Panc1 (cell line): ENCODE measurements around the gene ADIG. TPM values are rescaled to one million over a fixed set of nuclear protein-coding genes. Genes with fewer than 3 reads are reported as not detected.

Experiments used
- ATAC-seq: fragments of 200-7000 bp; cut with Tn5 transposase; 2 replicates; pipeline ENCODE4 v1.9.1; 2020; ENCODE audit warnings: mild to moderate bottlenecking, moderate library complexity
- BruUV-seq: library from RNA; stranded (reverse); fragments of 400-500 nt; replicated peaks from 2 replicates; lab custom pipeline; 2021; lab: Mats Ljungman, UMichigan
- CTCF ChIA-PET: fragments of 300-600 bp; sonication (Branson Sonifier 250); formaldehyde crosslinking; loops from one replicate; lab custom pipeline; 2022; ENCODE audit warnings: antibody characterized with exemption; lab: Charles Lee
- POLR2A ChIA-PET: fragments of 300-600 bp; sonication (Branson Sonifier 250); formaldehyde crosslinking; loops from one replicate; lab custom pipeline; 2022; ENCODE audit warnings: antibody characterized with exemption; lab: Charles Lee
- DNase-seq: peaks from one replicate; pipeline ENCODE4 v3.0.0-alpha.2; 2010; ENCODE audit warnings: low read depth, low spot score
- H3K27ac ChIP-seq: 2 replicates; pipeline ENCODE4 v1.5.1; 2011; ENCODE audit warnings: mild to moderate bottlenecking, low read length, inconsistent platforms
- H3K27me3 ChIP-seq: fragments of 200-500 bp; sonication (Bioruptor generic); 2 replicates; pipeline ENCODE4 v1.6.0; 2014; ENCODE audit warnings: low read length, inconsistent platforms; ENCODE audit not compliant: control insufficient read depth, insufficient read depth
- H3K36me3 ChIP-seq: fragments of 200-500 bp; sonication (Bioruptor generic); 2 replicates; pipeline ENCODE4 v1.5.1; 2014; ENCODE audit warnings: inconsistent platforms, mild to moderate bottlenecking, low read length, moderate library complexity; ENCODE audit not compliant: control insufficient read depth, insufficient read depth
- H3K4me1 ChIP-seq: 2 replicates; pipeline ENCODE4 v1.5.1; 2011; ENCODE audit warnings: inconsistent platforms, mild to moderate bottlenecking, low read length, moderate library complexity; ENCODE audit not compliant: control insufficient read depth, insufficient read depth
- H3K4me3 ChIP-seq, 2 experiments: 2 replicates each; pipeline ENCODE4 v1.5.1; 2011 to 2012; ENCODE audit warnings: low read depth in 2 of 2, low read length in 2 of 2, mild to moderate bottlenecking in 2 of 2, inconsistent platforms in 1 of 2, moderate library complexity in 1 of 2
- H3K9me3 ChIP-seq: fragments of 200-500 bp; sonication (Bioruptor generic); 2 replicates; pipeline ENCODE4 v1.5.1; 2014; ENCODE audit warnings: low read depth, mild to moderate bottlenecking, inconsistent platforms, low read length, moderate library complexity; ENCODE audit not compliant: control insufficient read depth, insufficient read depth
- POLR2AphosphoS5 ChIP-seq: IDR thresholded peaks from 2 replicates; pipeline ENCODE4 v1.6.1; 2012; ENCODE audit warnings: mild to moderate bottlenecking, low read depth, low read length, moderate library complexity
- SIN3A ChIP-seq: IDR thresholded peaks from 2 replicates; pipeline ENCODE4 v1.6.1; 2012; ENCODE audit warnings: low read depth, mild to moderate bottlenecking, low read length, moderate library complexity, borderline replicate concordance; ENCODE audit not compliant: insufficient read depth
- TCF7L2 ChIP-seq: IDR thresholded peaks from 2 replicates; pipeline ENCODE4 v1.6.1; 2011; ENCODE audit warnings: mild to moderate bottlenecking, low read depth, low read length, inconsistent platforms
- in situ Hi-C: cut with HindIII; loops from 2 replicates; pipeline ENCODE4 v1.10.0; 2016; ENCODE audit warnings: low sequenced_read_pairs, low pct_unique_long_range_greater_than_20kb
- intact Hi-C: fragments of 100-400 bp; cut with micrococcal nuclease; formaldehyde crosslinking; loops from one replicate; pipeline ENCODE4 v1.10.0; 2022; ENCODE audit not compliant: unreplicated experiment
- total RNA-seq: library from RNA; stranded (reverse); gene quantifications from one replicate; pipeline ENCODE4 v1.2.1, GENCODE V29; 2021; ENCODE audit not compliant: unreplicated experiment
- TF ChIP-seq, protein P1 (sequence below), 2 experiments: IDR thresholded peaks; 2 replicates each; pipeline ENCODE4 v1.6.1; 2011 to 2012; ENCODE audit warnings: low read depth in 2 of 2, control low read depth in 1 of 2, low read length in 1 of 2, mild to moderate bottlenecking in 1 of 2, moderate library complexity in 1 of 2; ENCODE audit not compliant: insufficient read depth in 1 of 2
- TF ChIP-seq, protein P2 (sequence below): fragments of 450-650 bp; IDR thresholded peaks from 2 replicates; pipeline ENCODE4 v1.5.1; 2017; ENCODE audit warnings: mild to moderate bottlenecking

ADIG gene
- total RNA-seq, 1 experiment from 2014 or later: not detected

DNA sequence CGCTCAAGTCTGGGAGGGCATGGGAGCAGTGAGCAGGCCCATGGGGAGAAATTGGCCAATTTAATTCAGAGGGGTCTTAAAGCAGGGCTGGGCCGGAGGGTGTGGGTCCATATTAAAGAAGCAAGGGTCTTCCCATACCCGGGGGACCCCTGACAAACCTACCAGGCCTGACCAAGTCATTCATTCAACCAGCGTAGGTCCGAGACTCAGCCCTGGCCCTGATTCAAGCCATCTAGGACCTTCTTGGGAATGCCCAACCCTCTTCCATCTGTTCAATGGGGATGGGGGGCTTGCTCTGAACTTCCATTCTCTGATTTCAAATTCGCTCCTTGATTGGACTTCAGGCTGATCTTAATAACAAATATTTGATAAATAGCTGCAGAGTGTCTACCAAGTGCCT lies 7.3 kb downstream of the ADIG start:
- ChIA-PET POLR2A (no interaction called here), CTCF (no interaction called here)
- H3K27me3 ChIP-seq: no peaks in the 10 kb centered on the region
- no peak overlapping the region for H3K27ac ChIP-seq
- TF ChIP-seq POLR2AphosphoS5 (no peak), SIN3A (no peak), TCF7L2 (no peak)
- TF ChIP-seq, protein P1, sequence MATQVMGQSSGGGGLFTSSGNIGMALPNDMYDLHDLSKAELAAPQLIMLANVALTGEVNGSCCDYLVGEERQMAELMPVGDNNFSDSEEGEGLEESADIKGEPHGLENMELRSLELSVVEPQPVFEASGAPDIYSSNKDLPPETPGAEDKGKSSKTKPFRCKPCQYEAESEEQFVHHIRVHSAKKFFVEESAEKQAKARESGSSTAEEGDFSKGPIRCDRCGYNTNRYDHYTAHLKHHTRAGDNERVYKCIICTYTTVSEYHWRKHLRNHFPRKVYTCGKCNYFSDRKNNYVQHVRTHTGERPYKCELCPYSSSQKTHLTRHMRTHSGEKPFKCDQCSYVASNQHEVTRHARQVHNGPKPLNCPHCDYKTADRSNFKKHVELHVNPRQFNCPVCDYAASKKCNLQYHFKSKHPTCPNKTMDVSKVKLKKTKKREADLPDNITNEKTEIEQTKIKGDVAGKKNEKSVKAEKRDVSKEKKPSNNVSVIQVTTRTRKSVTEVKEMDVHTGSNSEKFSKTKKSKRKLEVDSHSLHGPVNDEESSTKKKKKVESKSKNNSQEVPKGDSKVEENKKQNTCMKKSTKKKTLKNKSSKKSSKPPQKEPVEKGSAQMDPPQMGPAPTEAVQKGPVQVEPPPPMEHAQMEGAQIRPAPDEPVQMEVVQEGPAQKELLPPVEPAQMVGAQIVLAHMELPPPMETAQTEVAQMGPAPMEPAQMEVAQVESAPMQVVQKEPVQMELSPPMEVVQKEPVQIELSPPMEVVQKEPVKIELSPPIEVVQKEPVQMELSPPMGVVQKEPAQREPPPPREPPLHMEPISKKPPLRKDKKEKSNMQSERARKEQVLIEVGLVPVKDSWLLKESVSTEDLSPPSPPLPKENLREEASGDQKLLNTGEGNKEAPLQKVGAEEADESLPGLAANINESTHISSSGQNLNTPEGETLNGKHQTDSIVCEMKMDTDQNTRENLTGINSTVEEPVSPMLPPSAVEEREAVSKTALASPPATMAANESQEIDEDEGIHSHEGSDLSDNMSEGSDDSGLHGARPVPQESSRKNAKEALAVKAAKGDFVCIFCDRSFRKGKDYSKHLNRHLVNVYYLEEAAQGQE (IDR thresholded peaks at IDR 0.05; ENCODE audit: insufficient read depth in 1 of 2, low read depth in 2 of 2, low read length in 1 of 2): no peak
- TF ChIP-seq, protein P2, sequence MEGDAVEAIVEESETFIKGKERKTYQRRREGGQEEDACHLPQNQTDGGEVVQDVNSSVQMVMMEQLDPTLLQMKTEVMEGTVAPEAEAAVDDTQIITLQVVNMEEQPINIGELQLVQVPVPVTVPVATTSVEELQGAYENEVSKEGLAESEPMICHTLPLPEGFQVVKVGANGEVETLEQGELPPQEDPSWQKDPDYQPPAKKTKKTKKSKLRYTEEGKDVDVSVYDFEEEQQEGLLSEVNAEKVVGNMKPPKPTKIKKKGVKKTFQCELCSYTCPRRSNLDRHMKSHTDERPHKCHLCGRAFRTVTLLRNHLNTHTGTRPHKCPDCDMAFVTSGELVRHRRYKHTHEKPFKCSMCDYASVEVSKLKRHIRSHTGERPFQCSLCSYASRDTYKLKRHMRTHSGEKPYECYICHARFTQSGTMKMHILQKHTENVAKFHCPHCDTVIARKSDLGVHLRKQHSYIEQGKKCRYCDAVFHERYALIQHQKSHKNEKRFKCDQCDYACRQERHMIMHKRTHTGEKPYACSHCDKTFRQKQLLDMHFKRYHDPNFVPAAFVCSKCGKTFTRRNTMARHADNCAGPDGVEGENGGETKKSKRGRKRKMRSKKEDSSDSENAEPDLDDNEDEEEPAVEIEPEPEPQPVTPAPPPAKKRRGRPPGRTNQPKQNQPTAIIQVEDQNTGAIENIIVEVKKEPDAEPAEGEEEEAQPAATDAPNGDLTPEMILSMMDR: no peak
- no peak for ATAC-seq
- intact Hi-C loops (no loop called here), in situ Hi-C loops (no loop called here)
- H3K9me3 ChIP-seq: no peaks in the 10 kb centered on the region
- no peaks in the 10 kb centered on the region for H3K4me1 ChIP-seq
- H3K36me3 ChIP-seq: no peaks in the 10 kb centered on the region
- BruUV-seq: no TSS peak
- DNase-seq: no peak
- H3K4me3 ChIP-seq: no peak overlapping the region

DNA sequence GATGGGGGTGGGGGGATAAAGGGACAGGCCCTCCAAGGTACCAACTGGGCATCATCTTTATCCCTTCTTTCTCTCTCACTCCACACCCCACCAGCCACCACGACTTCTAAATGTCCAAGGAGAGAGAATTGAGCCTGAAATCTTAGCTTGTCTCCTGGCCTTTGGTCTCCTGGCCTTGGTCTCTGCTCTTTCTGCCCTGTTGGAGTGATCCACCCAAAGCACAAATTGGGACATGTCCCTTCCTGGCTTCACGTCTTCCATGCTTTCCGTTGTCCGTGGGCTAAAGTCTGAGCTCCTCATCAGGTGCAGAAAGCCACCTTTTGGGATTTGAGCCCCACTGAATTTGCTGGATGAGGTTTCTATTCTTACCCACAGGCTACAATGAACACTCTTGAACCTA lies 8.4 kb downstream of the ADIG start:
- no peaks in the 10 kb centered on the region for H3K4me1 ChIP-seq
- BruUV-seq: no TSS peak
- in situ Hi-C loops: no loop called here
- ChIA-PET CTCF (no interaction called here), POLR2A (no interaction called here)
- no peak for TF ChIP-seq POLR2AphosphoS5
- no peak for TF ChIP-seq SIN3A
- TF ChIP-seq, protein P1 (IDR thresholded peaks at IDR 0.05; ENCODE audit: insufficient read depth in 1 of 2, low read depth in 2 of 2, low read length in 1 of 2): no peak
- no peak for TF ChIP-seq TCF7L2
- TF ChIP-seq, protein P2: no peak
- no peak overlapping the region for H3K4me3 ChIP-seq
- no peaks in the 10 kb centered on the region for H3K9me3 ChIP-seq
- DNase-seq: no peak
- intact Hi-C loops: no loop called here
- H3K36me3 ChIP-seq: no peaks in the 10 kb centered on the region
- no peak overlapping the region for H3K27ac ChIP-seq
- ATAC-seq: peak; percentile 24; the same call in 1 of the 2 replicates
- H3K27me3 ChIP-seq: no peaks in the 10 kb centered on the region
